Measurements from ENCODE around the gene SDCCAG8. TPM values are rescaled to one million over a fixed set of nuclear protein-coding genes. Genes with fewer than 3 reads are reported as not detected.

Gene SDCCAG8
- total RNA-seq, 6 experiments from 2014 or later = 13.4 to 20.6 (median 15.6) TPM

- peaks cover 0 to 15% (median 3%) of the 10 kb centered on the region in 4 donors for H3K36me3 ChIP-seq
- 90% methylated on average over 2 of the region's 2 CpGs for WGBS (ENCODE audit: insufficient coverage, low coverage, low lambda C conversion rate, missing lambda C conversion rate)
Observed at GRCh38 chr1:243273945-243274344, 18.1 kb downstream of the SDCCAG8 start.

GRCh38 chr1:243275316-243275715 lies 19.5 kb downstream of the SDCCAG8 start:
- no peak for ATAC-seq
- 83% methylated on average over 3 of the region's 3 CpGs for WGBS (ENCODE audit: insufficient coverage, low coverage, low lambda C conversion rate, missing lambda C conversion rate)

More at GRCh38 chr1:243273945-243274344, 18.1 kb downstream of the SDCCAG8 start:
- no peak for TF ChIP-seq POLR2A (IDR thresholded peaks at IDR 0.05)
- no peak for TF ChIP-seq CTCF (IDR thresholded peaks at IDR 0.05)
- no peaks in the 10 kb centered on the region for H3K27me3 ChIP-seq
- no peaks in the 10 kb centered on the region for H3K9me3 ChIP-seq
- H3K4me3 ChIP-seq = no peak overlapping the region
- intact Hi-C loops (cut with DNase I) = no loop called here
- DNase-seq = no peak
- no peak overlapping the region for H3K27ac ChIP-seq
- no peak for ATAC-seq
- no peaks in the 10 kb centered on the region for H3K4me1 ChIP-seq

GRCh38 chr1:243280571-243281129 lies 24.8 kb downstream of the SDCCAG8 start:
- H3K27me3 ChIP-seq = no peaks in the 10 kb centered on the region
- peaks cover 0 to 3% (median 0%) of the 10 kb centered on the region in 4 donors for H3K36me3 ChIP-seq
- ATAC-seq = no peak
- H3K27ac ChIP-seq = no peak overlapping the region
- no peaks in the 10 kb centered on the region for H3K9me3 ChIP-seq
- intact Hi-C loops (cut with DNase I) = no loop called here
- H3K4me1 ChIP-seq = no peaks in the 10 kb centered on the region
- TF ChIP-seq POLR2A (IDR thresholded peaks at IDR 0.05) = no peak
- TF ChIP-seq CTCF (IDR thresholded peaks at IDR 0.05) = no peak
- 44% methylated on average over 3 of the region's 3 CpGs for WGBS (ENCODE audit: insufficient coverage, low coverage, low lambda C conversion rate, missing lambda C conversion rate)
- no peak for DNase-seq
- no peak overlapping the region for H3K4me3 ChIP-seq

More at GRCh38 chr1:243275316-243275715, 19.5 kb downstream of the SDCCAG8 start:
- Histone ChIP-seq H3K4me1 (no peaks in the 10 kb centered on the region), H3K27me3 (no peaks in the 10 kb centered on the region), H3K27ac (no peak overlapping the region), H3K9me3 (no peaks in the 10 kb centered on the region), H3K4me3 (no peak overlapping the region), H3K36me3 (peaks cover 0 to 15% (median 3%) of the 10 kb centered on the region in 4 donors)
- no peak for DNase-seq
- intact Hi-C loops (cut with DNase I) = no loop called here
- no peak for TF ChIP-seq POLR2A (IDR thresholded peaks at IDR 0.05)
- no peak for TF ChIP-seq CTCF (IDR thresholded peaks at IDR 0.05)

- TF ChIP-seq POLR2A (IDR thresholded peaks at IDR 0.05) = no peak
- TF ChIP-seq CTCF (IDR thresholded peaks at IDR 0.05) = no peak
- Histone ChIP-seq H3K27ac (no peak overlapping the region), H3K4me1 (no peaks in the 10 kb centered on the region), H3K4me3 (no peak overlapping the region), H3K36me3 (peaks cover 0 to 5% (median 0%) of the 10 kb centered on the region in 4 donors), H3K9me3 (no peaks in the 10 kb centered on the region), H3K27me3 (no peaks in the 10 kb centered on the region)
- no peak for DNase-seq
- intact Hi-C loops (cut with DNase I) = no loop called here
- WGBS (ENCODE audit: insufficient coverage, low coverage, low lambda C conversion rate, missing lambda C conversion rate) = 100% methylated on average over 3 of the region's 5 CpGs
- no peak for ATAC-seq
Observed at GRCh38 chr1:243281672-243282071, 25.8 kb downstream of the SDCCAG8 start.
